ENCODE measurements around the gene ISG15. TPM values are rescaled to one million over a fixed set of nuclear protein-coding genes. Genes with fewer than 3 reads are reported as not detected.

ISG15 gene
- total and polyA plus RNA-seq, 2 of the 13 experiments (the other 11 are each of a cell fraction or from before 2014, with no cell fraction given), result 42.1 to 54.9 TPM

GRCh38 chr1:966704-967300, 46.5 kb upstream of the ISG15 start (continued):
- TF ChIP-seq ZNF407 (CRISPR knock-in tag; IDR thresholded peaks at IDR 0.05; ENCODE audit: not compliant biosample characterization), result peak; percentile 35
- TF ChIP-seq ZNF639 (CRISPR knock-in tag; conservative IDR thresholded peaks at IDR 0.05), result peak; percentile 34; the same call in 1 of the 2 replicates
- peak; percentile 14; the same call in 1 of the 2 replicates for TF ChIP-seq ZNF772 (CRISPR knock-in tag; IDR thresholded peaks at IDR 0.05)
- no peak; the same call in 1 of the 2 replicates for TF ChIP-seq RARA (CRISPR knock-in tag; IDR thresholded peaks at IDR 0.05)
- no peak for TF ChIP-seq SOX13 (IDR thresholded peaks at IDR 0.05)
- TF ChIP-seq SOX13 (CRISPR knock-in tag; conservative IDR thresholded peaks at IDR 0.05 in 1 of 2, IDR thresholded peaks at IDR 0.05 in 1 of 2), result peak in 1 of 2 experiments; percentile 16; a peak in 1 of 4 replicates
- 0 out of 2 replicates have a peak, but pooled peaks have one; percentile 52 for TF ChIP-seq SP4 (CRISPR knock-in tag; IDR thresholded peaks at IDR 0.05)
- no peak for TF ChIP-seq DPF2 (CRISPR knock-in tag; IDR thresholded peaks at IDR 0.05; ENCODE audit: borderline replicate concordance, low read depth)
- TF ChIP-seq XRCC5 (optimal IDR thresholded peaks at IDR 0.05; ENCODE audit: low read length), result no peak
- TF ChIP-seq ZNF263 (CRISPR knock-in tag; IDR thresholded peaks at IDR 0.05), result peak; percentile 59; the same call in 1 of the 2 replicates
- TF ChIP-seq MTF1 (CRISPR knock-in tag; IDR thresholded peaks at IDR 0.05), result no peak
- TF ChIP-seq ZNF33B (CRISPR knock-in tag; IDR thresholded peaks at IDR 0.05), result no peak
- peak; percentile 81 for TF ChIP-seq PATZ1 (CRISPR knock-in tag; IDR thresholded peaks at IDR 0.05)
- 0 out of 2 replicates have a peak, but pooled peaks have one; percentile 18 for TF ChIP-seq TEAD2 (CRISPR knock-in tag; IDR thresholded peaks at IDR 0.05)
- no peak for TF ChIP-seq ATAD3A (CRISPR knock-in tag; IDR thresholded peaks at IDR 0.05)
- TF ChIP-seq MXI1 (IDR thresholded peaks at IDR 0.05; ENCODE audit: borderline replicate concordance, low read depth, low read length), result peak; percentile 59; the same call in 1 of the 3 replicates
- TF ChIP-seq YEATS2 (CRISPR knock-in tag; IDR thresholded peaks at IDR 0.05; ENCODE audit: borderline replicate concordance), result 0 out of 2 replicates have a peak, but pooled peaks have one; percentile 17

Measured in HepG2 (cell line).